Measurements from ENCODE around the gene PRKAR1A.
"Not testable (repeated sequence)": the region's sequence is repeated elsewhere in the genome, so short reads cannot be mapped to it uniquely, and the experiment has no call there.

Gene PRKAR1A

GRCh38 chr17:68498479-68499326 is 13.5 kb upstream of the PRKAR1A start:
- Mint-ChIP-seq H3K27me3 (no peaks in the 10 kb centered on the region), H3K4me3 (no peak overlapping the region), H3K27ac (no peak overlapping the region), H3K9me3 (no peaks in the 10 kb centered on the region), H3K4me1 (ENCODE audit: low read depth) (peaks cover 17% of the 10 kb centered on the region), H3K36me3 (ENCODE audit: low read depth) (no peaks in the 10 kb centered on the region)
- no peak for DNase-seq

- Mint-ChIP-seq H3K4me3 (no peak overlapping the region), H3K36me3 (ENCODE audit: low read depth) (no peaks in the 10 kb centered on the region), H3K9me3 (no peaks in the 10 kb centered on the region), H3K27me3 (no peaks in the 10 kb centered on the region), H3K27ac (no peak overlapping the region), H3K4me1 (ENCODE audit: low read depth) (peaks cover 17% of the 10 kb centered on the region)
- no peak for DNase-seq
Observed at GRCh38 chr17:68499587-68499986, 12.6 kb upstream of the PRKAR1A start.

- no peaks in the 10 kb centered on the region for H3K27me3 Mint-ChIP-seq
- no peaks in the 10 kb centered on the region for H3K36me3 Mint-ChIP-seq (ENCODE audit: low read depth)
- no peaks in the 10 kb centered on the region for H3K9me3 Mint-ChIP-seq
- H3K4me3 Mint-ChIP-seq = no peak overlapping the region
- DNase-seq = no peak
- no peak overlapping the region for H3K27ac Mint-ChIP-seq
- H3K4me1 Mint-ChIP-seq (ENCODE audit: low read depth) = peaks cover 17% of the 10 kb centered on the region
Observed at GRCh38 chr17:68501074-68501473, 11.2 kb upstream of the PRKAR1A start.

GRCh38 chr17:68505951-68506350 is 6.3 kb upstream of the PRKAR1A start:
- no peak for DNase-seq
- H3K4me3 Mint-ChIP-seq = no peak overlapping the region
- no peak overlapping the region for H3K27ac Mint-ChIP-seq

GRCh38 chr17:68507576-68507975 is 4.7 kb upstream of the PRKAR1A start:
- Mint-ChIP-seq H3K9me3 (no peaks in the 10 kb centered on the region), H3K27ac (no peak overlapping the region), H3K4me3 (no peak overlapping the region), H3K36me3 (ENCODE audit: low read depth) (peaks cover 3% of the 10 kb centered on the region), H3K27me3 (no peaks in the 10 kb centered on the region), H3K4me1 (ENCODE audit: low read depth) (peaks cover 26% of the 10 kb centered on the region)
- no peak for DNase-seq

More at GRCh38 chr17:68505951-68506350, 6.3 kb upstream of the PRKAR1A start:
- Mint-ChIP-seq H3K4me1 (ENCODE audit: low read depth) (peaks cover 17% of the 10 kb centered on the region), H3K9me3 (no peaks in the 10 kb centered on the region), H3K36me3 (ENCODE audit: low read depth) (no peaks in the 10 kb centered on the region), H3K27me3 (no peaks in the 10 kb centered on the region)

- Mint-ChIP-seq H3K36me3 (ENCODE audit: low read depth) (peaks cover 15% of the 10 kb centered on the region), H3K4me1 (ENCODE audit: low read depth) (peaks cover 37% of the 10 kb centered on the region)
- DNase-seq = no peak
Observed at GRCh38 chr17:68509141-68510057, 2.8 kb upstream of the PRKAR1A start.

GRCh38 chr17:68511254-68511670 is 968 bp upstream of the PRKAR1A start:
- H3K4me3 Mint-ChIP-seq = peak overlapping the region; percentile 76
- H3K27me3 Mint-ChIP-seq = no peaks in the 10 kb centered on the region
- peaks cover 55% of the 10 kb centered on the region for H3K4me1 Mint-ChIP-seq (ENCODE audit: low read depth)
- no peaks in the 10 kb centered on the region for H3K9me3 Mint-ChIP-seq
- DNase-seq = no peak
- peaks cover 29% of the 10 kb centered on the region for H3K36me3 Mint-ChIP-seq (ENCODE audit: low read depth)
- peak overlapping the region; percentile 79 for H3K27ac Mint-ChIP-seq

More at GRCh38 chr17:68509141-68510057, 2.8 kb upstream of the PRKAR1A start:
- no peak overlapping the region for H3K27ac Mint-ChIP-seq
- no peak overlapping the region for H3K4me3 Mint-ChIP-seq
- no peaks in the 10 kb centered on the region for H3K9me3 Mint-ChIP-seq
- no peaks in the 10 kb centered on the region for H3K27me3 Mint-ChIP-seq

- Mint-ChIP-seq H3K27me3 (no peaks in the 10 kb centered on the region), H3K27ac (peak overlapping the region; percentile 98), H3K36me3 (ENCODE audit: low read depth) (peaks cover 32% of the 10 kb centered on the region), H3K9me3 (no peaks in the 10 kb centered on the region), H3K4me1 (ENCODE audit: low read depth) (peaks cover 57% of the 10 kb centered on the region), H3K4me3 (peak overlapping the region; percentile 94)
- DNase-seq = no peak
Observed at GRCh38 chr17:68511671-68512246, 471 bp upstream of the PRKAR1A start.

- Mint-ChIP-seq H3K9me3 (no peaks in the 10 kb centered on the region), H3K4me1 (ENCODE audit: low read depth) (peaks cover 56% of the 10 kb centered on the region), H3K36me3 (ENCODE audit: low read depth) (peaks cover 45% of the 10 kb centered on the region), H3K27ac (peak overlapping the region; percentile 98), H3K27me3 (no peaks in the 10 kb centered on the region), H3K4me3 (peak overlapping the region; percentile 94)
- no peak for DNase-seq
Observed at GRCh38 chr17:68512960-68513474, 787 bp downstream of the PRKAR1A start.

- Mint-ChIP-seq H3K4me3 (peak overlapping the region; percentile 94), H3K4me1 (ENCODE audit: low read depth) (peaks cover 58% of the 10 kb centered on the region), H3K9me3 (no peaks in the 10 kb centered on the region), H3K27ac (peak overlapping the region; percentile 98), H3K36me3 (ENCODE audit: low read depth) (peaks cover 54% of the 10 kb centered on the region), H3K27me3 (no peaks in the 10 kb centered on the region)
- DNase-seq = no peak
Observed at GRCh38 chr17:68513932-68514331, 1.7 kb downstream of the PRKAR1A start.

GRCh38 chr17:68514831-68515635 is 2.8 kb downstream of the PRKAR1A start:
- H3K27me3 Mint-ChIP-seq = no peaks in the 10 kb centered on the region
- no peaks in the 10 kb centered on the region for H3K9me3 Mint-ChIP-seq
- peak overlapping the region; percentile 94 for H3K4me3 Mint-ChIP-seq
- peaks cover 65% of the 10 kb centered on the region for H3K4me1 Mint-ChIP-seq (ENCODE audit: low read depth)
- DNase-seq = no peak
- peak overlapping the region; percentile 19 for H3K27ac Mint-ChIP-seq
- H3K36me3 Mint-ChIP-seq (ENCODE audit: low read depth) = peaks cover 65% of the 10 kb centered on the region

GRCh38 chr17:68516732-68517131 is 4.5 kb downstream of the PRKAR1A start:
- H3K4me3 Mint-ChIP-seq = no peak overlapping the region
- peaks cover 64% of the 10 kb centered on the region for H3K4me1 Mint-ChIP-seq (ENCODE audit: low read depth)
- no peak overlapping the region for H3K27ac Mint-ChIP-seq
- no peaks in the 10 kb centered on the region for H3K27me3 Mint-ChIP-seq
- DNase-seq = no peak
- no peaks in the 10 kb centered on the region for H3K9me3 Mint-ChIP-seq
- peaks cover 76% of the 10 kb centered on the region for H3K36me3 Mint-ChIP-seq (ENCODE audit: low read depth)

- not testable (repeated sequence) for H3K27me3 Mint-ChIP-seq, DNase-seq, H3K27ac Mint-ChIP-seq, H3K9me3 Mint-ChIP-seq, H3K4me3 Mint-ChIP-seq
- H3K36me3 Mint-ChIP-seq (ENCODE audit: low read depth) = peaks cover 82% of the 10 kb centered on the region
- H3K4me1 Mint-ChIP-seq (ENCODE audit: low read depth) = peaks cover 68% of the 10 kb centered on the region
Observed at GRCh38 chr17:68517605-68518004, 5.4 kb downstream of the PRKAR1A start.

All from activated T-cell treated with anti-CD3 and anti-CD28 coated beads, Interleukin-2, amount 50 U/mL, for 24 hours (primary cell).